Gastrocnemius medialis (tissue), 4 donors: Measurements from ENCODE around the gene CASKIN1.

Experiments
- CTCF ChIP-seq, 5 experiments: fragments of 450-650 bp in 3 of 5; fragments of 200-600 bp in 2 of 5; sonication (generic) in 2 of 5; IDR thresholded peaks in 4 of 5; conservative IDR thresholded peaks in 1 of 5; 1 replicate in 4 of 5; 2 replicates in 1 of 5; pipeline ENCODE4 v1.5.1; 2016 to 2019; ENCODE audit warnings: antibody characterized with exemption in 5 of 5, mild to moderate bottlenecking in 3 of 5, moderate library complexity in 3 of 5
- POLR2A ChIP-seq, 2 donors: fragments of 450-650 bp; IDR thresholded peaks; one replicate each; pipeline ENCODE4 v1.6.1; 2017; ENCODE audit warnings: antibody characterized with exemption in 2 of 2, mild to moderate bottlenecking in 2 of 2, moderate library complexity in 2 of 2

- TF ChIP-seq CTCF (IDR thresholded peaks at IDR 0.05 in 4 of 5, conservative IDR thresholded peaks at IDR 0.05 in 1 of 5) (no peak), POLR2A (IDR thresholded peaks at IDR 0.05) (no peak)
Observed at GRCh38 chr16:2237493-2238149, 41.2 kb upstream of the CASKIN1 start.
